K562 (cell line): ENCODE data around the gene MPC2. TPM values are rescaled to one million over a fixed set of nuclear protein-coding genes. Genes with fewer than 3 reads are reported as not detected.

Source experiments
- ATF4 ChIP-seq: fragments of 450-650 bp; formaldehyde crosslinking; IDR thresholded peaks from 2 replicates; pipeline ENCODE4 v1.4.0; 2022; ENCODE audit warnings: mild to moderate bottlenecking, moderate library complexity
- CEBPB ChIP-seq: fragments of 450-650 bp; IDR thresholded peaks from 2 replicates; pipeline ENCODE4 v1.6.1; 2016; ENCODE audit warnings: missing genetic modification characterization, missing compliant biosample characterization
- CEBPG ChIP-seq, 3 experiments: fragments of 200-800 bp in 1 of 3; sonication (Bioruptor generic) in 1 of 3; sonication (generic) in 1 of 3; formaldehyde crosslinking in 1 of 3; IDR thresholded peaks in 2 of 3; conservative IDR thresholded peaks in 1 of 3; 2 replicates each; pipeline versions ENCODE4 v1.6.1 to v1.8.0; 2016 to 2022; ENCODE audit warnings: missing compliant biosample characterization in 2 of 3, missing genetic modification characterization in 2 of 3, mild to moderate bottlenecking in 1 of 3, missing genetic modification reagents in 1 of 3
- CREB3 ChIP-seq: fragments of 450-650 bp; conservative IDR thresholded peaks from 2 replicates; pipeline ENCODE4 v1.6.1; 2016; ENCODE audit warnings: missing genetic modification characterization, low read depth, mild to moderate bottlenecking, missing compliant biosample characterization, moderate library complexity
- CREM ChIP-seq: IDR thresholded peaks from 2 replicates; pipeline ENCODE4 v1.6.1; 2014; ENCODE audit warnings: antibody characterized with exemption, low read depth
- CXXC5 ChIP-seq: fragments of 250-450 bp; sonication (Bioruptor Pico); IDR thresholded peaks from 2 replicates; pipeline ENCODE4 v1.8.0; 2022; ENCODE audit warnings: inconsistent platforms, mild to moderate bottlenecking, moderate library complexity
- EGR1 ChIP-seq: fragments of 450-650 bp; conservative IDR thresholded peaks from 2 replicates; pipeline ENCODE4 v1.6.1; 2017; ENCODE audit warnings: mild to moderate bottlenecking
- GTF2B ChIP-seq: IDR thresholded peaks from 2 replicates; pipeline ENCODE4 v1.6.1; 2011; ENCODE audit not compliant: insufficient read length; ENCODE audit errors: extremely low read depth
- MTA2 ChIP-seq: fragments of 450-650 bp; IDR thresholded peaks from 2 replicates; pipeline ENCODE4 v1.6.1; 2016; ENCODE audit warnings: low read depth
- NFE2 ChIP-seq: IDR thresholded peaks from 2 replicates; pipeline ENCODE4 v1.6.1; 2014; ENCODE audit warnings: antibody characterized with exemption, low read depth
- NRF1 ChIP-seq, 2 experiments: fragments of 450-650 bp; IDR thresholded peaks in 1 of 2; conservative IDR thresholded peaks in 1 of 2; 2 replicates each; pipeline ENCODE4 v1.6.1; 2014; ENCODE audit warnings: mild to moderate bottlenecking in 2 of 2
- PHTF2 ChIP-seq: fragments of 250-450 bp; sonication (Bioruptor Pico); IDR thresholded peaks from 2 replicates; pipeline ENCODE4 v1.5.0; 2021; ENCODE audit warnings: mild to moderate bottlenecking
- SMARCC2 ChIP-seq: fragments of 450-650 bp; IDR thresholded peaks from 2 replicates; pipeline ENCODE4 v1.6.1; 2017; ENCODE audit warnings: antibody characterized with exemption, moderate library complexity, mild to moderate bottlenecking, low read depth
- ZBTB43 ChIP-seq: sonication (generic); formaldehyde crosslinking; IDR thresholded peaks from 2 replicates; pipeline ENCODE4 v1.8.0; 2023; ENCODE audit warnings: mild to moderate bottlenecking, missing genetic modification reagents
- ZNF398 ChIP-seq: fragments of 250-450 bp; sonication (Bioruptor Pico); IDR thresholded peaks from 2 replicates; pipeline ENCODE4 v1.8.0; 2021; ENCODE audit warnings: moderate library complexity, mild to moderate bottlenecking, inconsistent platforms
- ZNF511 ChIP-seq: sonication (generic); formaldehyde crosslinking; IDR thresholded peaks from 2 replicates; pipeline ENCODE4 v1.8.0; 2022; ENCODE audit warnings: mild to moderate bottlenecking, missing genetic modification reagents
- ZNF655 ChIP-seq: fragments of 250-450 bp; sonication (Bioruptor Pico); IDR thresholded peaks from 2 replicates; pipeline ENCODE4 v1.5.0; 2021
- polyA plus RNA-seq, 8 experiments: library from polyadenylated mRNA; depleted of rRNA in 4 of 8; stranded (reverse) in 5 of 8; unstranded in 3 of 8; fragments of >200 nt; fragmentation: Nextera tagmentation in 2 of 8; fragmentation: Illumina TruSeq in 1 of 8; extraction: Ambion mirVana in 2 of 8; extraction: Trizol in 1 of 8; gene quantifications; 2 replicates each; pipeline versions ENCODE4 v1.2.1 to v1.2.3, GENCODE V29; 2011 to 2014; ENCODE audit warnings: inconsistent platforms in 1 of 8, missing spikeins in 1 of 8
- total RNA-seq, 7 experiments: library from RNA; depleted of rRNA in 6 of 7; stranded (reverse); fragments of >200 nt in 6 of 7; fragmentation: Illumina TruSeq in 2 of 7; extraction: Trizol in 2 of 7; gene quantifications; 2 replicates each; pipeline versions ENCODE4 v1.2.1 to v1.2.3, GENCODE V29; 2011 to 2021; ENCODE audit warnings: low replicate concordance in 1 of 7

The MPC2 gene
- total and polyA plus RNA-seq, 9 of the 15 experiments (the other 6 are each of a cell fraction or from before 2014, with no cell fraction given): 70.7 to 179 (median 144) TPM

- TF ChIP-seq ZNF655 (CRISPR knock-in tag) (no peak), CEBPB (0 out of 2 replicates have a peak, but pooled peaks have one; percentile 13), SMARCC2 (peak; percentile 58; the same call in 1 of the 2 replicates), NRF1 (conservative IDR thresholded peaks at IDR 0.05 in 1 of 2, IDR thresholded peaks at IDR 0.05 in 1 of 2) (peak; percentile 82), ZBTB43 (CRISPR knock-in tag) (no peak), ZNF511 (CRISPR knock-in tag) (no peak), EGR1 (no peak), ATF4 (CRISPR knock-in tag) (peak; percentile 33; the same call in 1 of the 2 replicates), MTA2 (peak; percentile 25; the same call in 1 of the 2 replicates), PHTF2 (CRISPR knock-in tag) (no peak), CREM (0 out of 2 replicates have a peak, but pooled peaks have one; percentile 28), ZNF398 (CRISPR knock-in tag) (no peak), GTF2B (no peak), CXXC5 (peak; percentile 49), NFE2 (no peak), CEBPG (CRISPR knock-in tag; IDR thresholded peaks at IDR 0.05) (no peak), CEBPG (tag; conservative IDR thresholded peaks at IDR 0.05 in 1 of 2, IDR thresholded peaks at IDR 0.05 in 1 of 2) (peak in 1 of 2 experiments; percentile 25; a peak in 1 of 4 replicates), CREB3 (tag) (no peak)
These were observed 10.3 kb downstream of the MPC2 start (continued) for GRCh38 chr1:167926486-167926997.
